NCI-H345 (cell line): ENCODE results near the gene HS3ST5.
"Not testable (repeated sequence)": the region's sequence is repeated elsewhere in the genome, so short reads cannot be mapped to it uniquely, and the experiment has no call there.

Experiments
- DNase-seq: peaks from one replicate; lab custom pipeline; 2025; lab: John Stamatoyannopoulos, UW

Gene HS3ST5

DNA sequence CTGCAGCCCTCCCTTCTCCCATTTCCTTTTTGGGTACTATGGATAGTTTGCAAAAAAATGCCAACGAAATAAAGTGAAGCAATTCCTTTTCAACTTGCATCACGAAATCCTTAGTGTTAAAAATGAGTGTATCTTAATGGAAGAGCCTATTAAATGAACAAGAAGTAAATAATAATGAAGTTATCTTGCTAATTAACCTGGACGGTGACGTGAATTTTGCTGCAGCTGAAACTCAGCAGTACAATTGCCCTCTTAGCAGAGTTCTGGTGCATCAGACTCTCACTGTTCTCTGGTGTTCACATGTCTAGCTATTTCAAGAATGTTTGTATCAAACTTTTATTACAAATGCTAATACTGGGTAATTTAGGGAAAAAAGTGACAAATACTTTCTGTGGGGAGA lies 252.2 kb downstream of the HS3ST5 start:
- DNase-seq = no peak

GRCh38 chr6:114087496-114087895 lies 255.3 kb downstream of the HS3ST5 start:
- DNase-seq = no peak

GRCh38 chr6:114085211-114085610 lies 257.6 kb downstream of the HS3ST5 start:
- DNase-seq = no peak

DNA sequence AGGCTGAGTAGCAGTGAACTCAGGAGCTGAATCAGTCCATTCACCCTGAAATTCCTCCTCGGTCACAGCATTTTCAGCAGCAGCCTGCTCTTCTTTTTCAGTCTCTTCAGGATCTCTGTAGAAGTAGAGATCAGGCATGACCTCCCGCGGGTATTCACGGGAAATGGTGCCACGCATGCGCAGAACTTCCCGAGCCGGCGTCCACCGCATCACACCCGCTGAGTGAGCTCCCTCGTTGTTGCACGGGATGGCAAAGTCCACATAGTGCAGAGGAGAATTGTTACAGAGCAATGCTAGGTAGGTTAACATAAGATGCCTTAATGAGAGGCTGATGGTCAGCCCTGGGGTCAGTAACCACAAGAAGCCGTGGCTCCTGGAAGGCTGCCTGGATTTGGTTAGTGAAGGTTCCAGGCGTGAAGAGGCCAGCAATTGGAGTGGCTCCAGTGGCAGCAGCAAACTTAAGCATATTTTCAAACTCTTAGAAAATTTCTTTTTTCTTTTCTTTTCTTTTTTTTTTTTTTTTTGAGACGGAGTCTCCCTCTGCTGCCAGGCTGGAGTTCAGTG lies 258.4 kb downstream of the HS3ST5 start:
- no peak for DNase-seq

DNA sequence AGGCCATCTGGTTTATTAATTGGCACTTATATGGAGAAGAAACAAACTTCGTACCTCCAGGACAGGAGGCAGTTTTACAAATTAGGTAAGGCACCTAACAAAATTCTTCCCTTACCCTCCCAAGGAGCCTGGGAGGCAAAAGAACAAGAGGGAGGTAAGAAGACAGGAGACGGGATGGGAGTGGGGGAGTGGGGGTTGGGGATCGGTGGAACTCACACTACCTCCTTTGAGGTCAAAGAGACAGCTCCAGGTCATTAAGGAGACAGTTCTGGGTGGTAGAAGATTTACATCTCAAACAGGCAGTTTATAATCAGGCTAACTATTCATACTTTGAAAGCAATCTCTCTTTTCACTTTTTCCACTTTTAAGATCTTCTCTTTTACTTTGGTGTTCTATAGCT lies 259.6 kb downstream of the HS3ST5 start:
- DNase-seq = no peak

DNA sequence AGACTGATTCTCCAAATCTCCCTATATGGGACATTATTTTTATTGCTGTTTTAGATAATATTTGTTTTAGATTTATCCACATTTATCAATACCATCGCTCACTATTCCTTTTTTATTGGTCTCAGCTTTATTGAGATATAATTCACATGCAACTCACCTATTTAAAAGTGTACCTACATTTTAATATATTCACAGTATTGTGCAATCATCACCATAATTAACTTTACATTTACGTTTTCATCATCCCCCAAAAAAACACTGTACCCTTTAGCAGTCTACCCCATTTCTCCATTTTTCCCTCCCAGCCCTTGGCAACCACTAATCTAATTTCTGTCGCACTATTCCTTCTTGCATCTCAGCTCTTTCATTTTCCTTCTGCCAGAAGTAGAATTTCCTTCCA lies 261.1 kb downstream of the HS3ST5 start:
- no peak for DNase-seq

- DNase-seq = no peak
Measured at GRCh38 chr6:114080891-114081510, 261.8 kb downstream of the HS3ST5 start.

GRCh38 chr6:114080410-114080809 lies 262.4 kb downstream of the HS3ST5 start:
- not testable (repeated sequence) for DNase-seq

DNA sequence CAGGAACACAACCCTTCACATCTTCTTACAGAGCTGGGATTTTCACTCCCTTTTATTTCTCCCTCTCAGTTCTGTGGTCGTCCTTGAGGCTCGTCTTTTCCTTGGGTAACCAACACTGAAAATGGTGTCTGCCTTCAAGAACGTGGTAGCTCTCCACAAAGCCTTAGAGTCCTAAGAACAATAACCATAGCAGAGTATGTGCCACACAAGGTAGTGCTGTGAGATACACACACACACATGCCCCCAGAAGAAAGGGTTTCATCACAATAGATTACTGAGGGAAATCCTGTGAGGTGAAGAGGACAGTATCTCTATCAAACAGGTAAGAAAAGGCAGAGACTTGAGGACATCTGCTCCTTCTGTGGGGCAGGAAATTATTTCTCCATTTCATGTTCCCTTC lies 267.0 kb downstream of the HS3ST5 start:
- DNase-seq = no peak

DNA sequence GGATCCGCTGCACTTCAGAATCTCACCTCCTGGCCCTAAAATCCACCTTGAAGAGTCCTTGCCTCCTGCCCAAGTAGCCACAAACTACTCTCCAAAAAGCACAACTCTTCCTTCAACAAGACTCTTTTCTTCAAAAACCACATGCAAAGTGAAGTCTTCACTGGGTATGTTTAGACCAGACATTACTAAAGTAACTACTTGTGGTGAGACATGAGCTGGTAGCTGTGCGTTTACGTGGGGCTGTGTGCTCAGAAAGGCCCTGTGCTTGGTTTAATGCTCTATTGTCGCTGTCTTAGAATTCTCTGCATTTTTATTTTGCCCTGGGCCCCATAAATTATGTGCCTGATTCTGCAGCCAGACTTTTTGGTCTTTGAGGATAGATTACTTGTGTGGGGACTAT lies 267.5 kb downstream of the HS3ST5 start:
- DNase-seq = no peak

GRCh38 chr6:114068771-114069170 lies 274.1 kb downstream of the HS3ST5 start:
- DNase-seq = no peak

GRCh38 chr6:114068116-114068515 lies 274.7 kb downstream of the HS3ST5 start:
- no peak for DNase-seq

DNA sequence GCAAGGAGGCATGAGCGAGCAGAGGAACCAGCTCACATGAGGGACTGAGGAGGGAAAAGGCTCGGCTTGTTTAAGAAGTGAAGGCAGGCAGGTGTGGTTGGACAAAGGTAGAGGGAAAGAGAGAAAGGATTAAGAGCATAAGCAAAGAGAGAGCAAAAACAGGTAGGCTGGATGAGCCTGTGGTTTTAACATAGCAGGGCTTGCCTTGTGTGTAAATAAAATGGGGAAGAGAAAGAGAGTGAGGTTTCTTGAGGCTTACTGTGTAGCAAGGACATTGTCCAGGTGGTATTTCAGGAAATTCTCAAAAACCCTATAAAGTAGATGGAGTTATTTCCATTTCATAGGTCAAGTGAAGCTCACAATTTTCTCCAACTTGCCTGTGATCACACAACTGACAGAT lies 278.0 kb downstream of the HS3ST5 start:
- no peak for DNase-seq

DNA sequence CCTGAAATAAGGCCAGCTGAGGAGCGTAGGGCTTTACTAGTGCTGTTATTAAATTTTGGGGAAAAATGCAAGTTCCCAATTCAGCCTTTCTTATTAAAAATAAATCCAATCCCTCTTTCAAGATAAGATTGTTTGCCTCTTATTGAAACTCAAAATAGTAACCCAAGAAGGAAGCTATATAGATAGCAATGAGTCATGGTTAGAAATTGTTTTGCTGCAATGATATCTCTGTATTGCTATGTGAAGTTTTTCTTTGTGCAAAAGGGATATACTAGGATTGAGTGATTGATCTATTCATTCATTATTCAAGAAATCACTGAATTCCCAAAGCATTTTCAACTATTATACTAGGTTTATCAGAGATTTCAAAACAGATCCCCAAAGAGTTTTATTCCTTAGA lies 278.9 kb downstream of the HS3ST5 start:
- no peak for DNase-seq

DNA sequence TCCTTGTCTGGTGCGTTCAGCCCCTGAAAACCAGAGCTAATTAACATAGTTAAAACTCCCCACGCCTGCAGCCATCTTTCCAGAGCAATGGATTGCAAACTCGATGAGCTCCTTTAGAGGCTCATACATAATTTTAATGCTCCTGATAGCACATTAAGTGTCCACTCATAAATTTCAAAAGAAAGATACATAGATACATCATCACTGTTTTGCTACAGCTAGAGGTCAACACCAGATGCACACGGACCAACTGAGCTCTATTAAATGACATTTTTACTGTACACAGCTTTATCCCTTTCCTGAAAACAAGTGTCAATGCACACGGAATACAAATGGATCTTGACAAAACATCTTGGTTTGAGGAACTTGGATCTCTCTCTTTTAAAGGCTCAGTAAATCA lies 280.6 kb downstream of the HS3ST5 start:
- DNase-seq = no peak

- no peak for DNase-seq
Measured at GRCh38 chr6:114061741-114062140, 281.1 kb downstream of the HS3ST5 start.

DNA sequence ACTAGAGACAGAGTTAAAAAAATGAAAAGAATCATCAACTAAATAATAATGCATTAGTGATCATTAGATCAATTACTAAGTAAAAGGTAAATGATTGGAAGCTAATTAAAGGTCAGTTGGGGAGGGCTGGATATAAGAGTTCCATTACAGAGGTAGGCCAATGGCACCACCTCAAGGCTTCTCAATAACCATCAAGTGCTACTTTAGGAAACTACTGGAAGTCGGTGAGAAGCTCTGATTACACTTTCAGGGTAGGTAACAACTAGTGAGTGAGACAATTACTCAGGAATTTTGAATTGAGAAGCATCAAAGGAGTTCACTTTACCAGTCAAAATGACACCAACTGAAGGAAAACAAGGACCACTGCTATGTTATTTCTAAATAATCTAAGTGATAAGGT lies 281.7 kb downstream of the HS3ST5 start:
- DNase-seq = no peak

GRCh38 chr6:114058435-114058834 lies 284.4 kb downstream of the HS3ST5 start:
- DNase-seq = no peak

DNA sequence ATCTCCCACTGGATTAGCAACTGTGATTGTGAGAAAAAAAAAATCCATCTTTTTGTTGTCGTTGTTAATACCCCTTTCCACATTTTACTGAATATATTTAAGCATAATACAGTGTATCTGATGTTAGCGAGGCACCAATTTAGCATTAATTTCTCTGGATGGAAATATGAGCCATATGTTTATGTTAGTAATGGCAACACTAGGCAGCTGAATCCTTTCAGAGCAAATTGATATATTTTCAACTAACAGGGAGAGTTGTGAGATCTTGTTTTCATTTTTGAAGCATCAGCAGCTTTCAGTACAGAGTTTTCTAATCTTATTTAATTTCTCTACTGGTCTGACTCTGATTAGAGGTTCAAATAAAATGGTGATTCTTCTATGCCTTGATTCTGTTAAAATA lies 287.1 kb downstream of the HS3ST5 start:
- no peak for DNase-seq

GRCh38 chr6:114055349-114055748 lies 287.5 kb downstream of the HS3ST5 start:
- DNase-seq = peak; percentile 32

DNA sequence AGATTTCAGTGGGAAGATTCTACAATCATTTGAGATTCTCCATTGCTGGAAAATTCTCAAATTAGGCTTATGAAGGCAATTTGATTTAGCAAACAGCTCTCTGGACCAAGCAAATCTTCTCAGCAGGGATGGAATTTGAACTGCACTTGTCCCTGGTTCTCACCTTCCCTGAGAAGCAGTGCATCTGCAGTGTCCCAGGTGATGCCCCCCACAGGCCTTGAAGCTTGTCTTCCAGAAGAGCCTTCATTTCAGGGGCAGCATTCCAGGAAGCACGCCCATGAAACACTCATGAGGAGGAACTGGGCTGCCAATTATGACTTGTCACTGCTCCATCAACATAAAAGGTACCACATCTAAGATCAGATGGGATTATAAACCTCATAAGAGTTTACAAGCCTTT lies 289.0 kb downstream of the HS3ST5 start:
- DNase-seq = no peak

- DNase-seq = no peak
Measured at GRCh38 chr6:114052141-114052540, 290.7 kb downstream of the HS3ST5 start.

DNA sequence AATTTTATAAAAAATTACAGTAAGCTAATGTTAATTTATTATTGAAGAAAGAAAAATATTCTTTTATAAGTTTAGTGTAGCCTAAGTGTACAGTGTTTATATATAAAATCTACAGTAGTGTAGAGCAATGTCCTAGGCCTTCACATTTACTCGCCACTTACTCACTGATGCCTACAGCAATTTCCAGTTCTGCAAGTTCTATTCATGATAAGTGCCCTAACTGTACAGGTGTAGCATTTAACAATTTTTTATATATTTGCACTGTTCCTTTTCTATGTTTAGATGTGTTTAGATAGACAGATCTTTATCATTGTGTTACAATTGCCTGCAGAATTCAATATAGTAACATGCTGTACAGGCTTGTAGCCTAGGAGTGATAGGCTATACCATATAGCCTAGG lies 291.8 kb downstream of the HS3ST5 start:
- no peak for DNase-seq

DNA sequence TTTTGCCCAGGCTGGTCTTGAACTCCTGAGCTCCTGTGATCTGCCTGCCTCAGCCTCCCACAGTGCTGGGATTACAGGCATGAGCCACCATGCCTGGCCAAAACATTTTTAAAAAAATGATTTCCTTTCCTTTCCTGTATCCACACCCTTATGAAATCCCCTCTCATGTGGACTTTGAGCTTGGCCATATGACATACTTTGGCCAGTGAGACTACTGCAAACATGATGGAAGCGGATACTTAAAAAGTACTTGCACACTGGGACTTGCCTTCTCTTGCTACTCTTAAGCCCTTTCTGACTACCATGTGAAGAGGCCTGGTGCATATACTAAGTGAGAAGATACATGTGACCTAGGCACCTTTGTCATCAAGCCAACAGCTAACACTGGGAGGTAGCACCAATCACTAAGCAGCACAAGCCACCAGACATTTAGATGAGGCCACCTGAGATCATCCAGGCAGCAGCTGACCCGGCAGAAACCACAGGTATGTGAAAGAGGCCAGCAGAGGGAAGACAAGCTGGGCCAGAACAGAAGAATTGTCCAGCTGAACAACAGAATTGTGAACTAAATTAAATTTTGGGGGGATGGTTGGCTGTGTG lies 293.4 kb downstream of the HS3ST5 start:
- DNase-seq = no peak
